ENCODE results near the gene CCNF.

DNA sequence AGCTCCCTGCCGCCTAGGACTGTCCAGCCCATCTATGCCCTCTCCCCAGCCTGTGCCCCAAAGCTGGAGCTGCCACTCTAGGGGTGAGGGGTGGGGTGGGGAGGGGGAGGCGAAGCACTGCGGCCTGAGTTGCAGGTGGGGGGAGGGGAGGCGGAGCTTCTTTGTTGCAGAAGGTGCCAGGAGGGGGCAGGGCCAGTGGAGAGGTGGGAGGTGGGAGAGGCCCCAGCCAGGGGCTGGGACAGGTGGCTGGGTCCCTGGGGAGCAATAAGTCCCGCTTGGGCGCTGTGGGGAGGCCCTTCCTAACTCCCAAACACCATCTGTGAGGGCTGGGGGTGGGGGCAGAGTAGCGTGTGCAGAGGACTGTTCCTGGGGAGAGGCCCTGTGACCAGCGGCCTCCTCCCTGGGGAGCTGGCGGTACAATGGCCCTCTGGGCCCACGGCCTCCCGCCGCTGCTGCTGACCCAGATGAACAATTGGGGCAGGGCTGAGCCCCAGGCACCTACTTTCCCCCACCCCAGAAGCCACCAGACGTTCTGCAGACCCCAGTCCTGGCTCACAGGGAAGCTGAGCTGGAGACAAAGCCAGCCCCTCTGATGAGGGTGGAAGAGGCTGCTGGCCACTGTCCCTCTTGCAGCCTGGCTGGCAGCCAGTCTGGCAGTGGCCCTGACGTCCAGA lies 39.6 kb downstream of the CCNF start:
- TF ChIP-seq, protein P1, sequence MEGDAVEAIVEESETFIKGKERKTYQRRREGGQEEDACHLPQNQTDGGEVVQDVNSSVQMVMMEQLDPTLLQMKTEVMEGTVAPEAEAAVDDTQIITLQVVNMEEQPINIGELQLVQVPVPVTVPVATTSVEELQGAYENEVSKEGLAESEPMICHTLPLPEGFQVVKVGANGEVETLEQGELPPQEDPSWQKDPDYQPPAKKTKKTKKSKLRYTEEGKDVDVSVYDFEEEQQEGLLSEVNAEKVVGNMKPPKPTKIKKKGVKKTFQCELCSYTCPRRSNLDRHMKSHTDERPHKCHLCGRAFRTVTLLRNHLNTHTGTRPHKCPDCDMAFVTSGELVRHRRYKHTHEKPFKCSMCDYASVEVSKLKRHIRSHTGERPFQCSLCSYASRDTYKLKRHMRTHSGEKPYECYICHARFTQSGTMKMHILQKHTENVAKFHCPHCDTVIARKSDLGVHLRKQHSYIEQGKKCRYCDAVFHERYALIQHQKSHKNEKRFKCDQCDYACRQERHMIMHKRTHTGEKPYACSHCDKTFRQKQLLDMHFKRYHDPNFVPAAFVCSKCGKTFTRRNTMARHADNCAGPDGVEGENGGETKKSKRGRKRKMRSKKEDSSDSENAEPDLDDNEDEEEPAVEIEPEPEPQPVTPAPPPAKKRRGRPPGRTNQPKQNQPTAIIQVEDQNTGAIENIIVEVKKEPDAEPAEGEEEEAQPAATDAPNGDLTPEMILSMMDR (IDR thresholded peaks at IDR 0.05; ENCODE audit: poor library complexity, severe bottlenecking) = no peak
- TF ChIP-seq, protein P2, sequence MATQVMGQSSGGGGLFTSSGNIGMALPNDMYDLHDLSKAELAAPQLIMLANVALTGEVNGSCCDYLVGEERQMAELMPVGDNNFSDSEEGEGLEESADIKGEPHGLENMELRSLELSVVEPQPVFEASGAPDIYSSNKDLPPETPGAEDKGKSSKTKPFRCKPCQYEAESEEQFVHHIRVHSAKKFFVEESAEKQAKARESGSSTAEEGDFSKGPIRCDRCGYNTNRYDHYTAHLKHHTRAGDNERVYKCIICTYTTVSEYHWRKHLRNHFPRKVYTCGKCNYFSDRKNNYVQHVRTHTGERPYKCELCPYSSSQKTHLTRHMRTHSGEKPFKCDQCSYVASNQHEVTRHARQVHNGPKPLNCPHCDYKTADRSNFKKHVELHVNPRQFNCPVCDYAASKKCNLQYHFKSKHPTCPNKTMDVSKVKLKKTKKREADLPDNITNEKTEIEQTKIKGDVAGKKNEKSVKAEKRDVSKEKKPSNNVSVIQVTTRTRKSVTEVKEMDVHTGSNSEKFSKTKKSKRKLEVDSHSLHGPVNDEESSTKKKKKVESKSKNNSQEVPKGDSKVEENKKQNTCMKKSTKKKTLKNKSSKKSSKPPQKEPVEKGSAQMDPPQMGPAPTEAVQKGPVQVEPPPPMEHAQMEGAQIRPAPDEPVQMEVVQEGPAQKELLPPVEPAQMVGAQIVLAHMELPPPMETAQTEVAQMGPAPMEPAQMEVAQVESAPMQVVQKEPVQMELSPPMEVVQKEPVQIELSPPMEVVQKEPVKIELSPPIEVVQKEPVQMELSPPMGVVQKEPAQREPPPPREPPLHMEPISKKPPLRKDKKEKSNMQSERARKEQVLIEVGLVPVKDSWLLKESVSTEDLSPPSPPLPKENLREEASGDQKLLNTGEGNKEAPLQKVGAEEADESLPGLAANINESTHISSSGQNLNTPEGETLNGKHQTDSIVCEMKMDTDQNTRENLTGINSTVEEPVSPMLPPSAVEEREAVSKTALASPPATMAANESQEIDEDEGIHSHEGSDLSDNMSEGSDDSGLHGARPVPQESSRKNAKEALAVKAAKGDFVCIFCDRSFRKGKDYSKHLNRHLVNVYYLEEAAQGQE (IDR thresholded peaks at IDR 0.05; ENCODE audit: borderline replicate concordance) = no peak
- no peak for TF ChIP-seq EP300 (conservative IDR thresholded peaks at IDR 0.05; ENCODE audit: poor library complexity, severe bottlenecking)
- TF ChIP-seq MXI1 (conservative IDR thresholded peaks at IDR 0.05; ENCODE audit: poor library complexity, severe bottlenecking) = no peak
- no peak for TF ChIP-seq RAD21 (conservative IDR thresholded peaks at IDR 0.05)
